Activated CD4-positive, alpha-beta T cell treated with anti-CD3 and anti-CD28 coated beads, Interleukin-2, amount 50 U/mL, for 24 hours (primary cell): Measurements from ENCODE around the gene POU2AF2.
"Not testable (repeated sequence)": the region's sequence is repeated elsewhere in the genome, so short reads cannot be mapped to it uniquely, and the experiment has no call there.

ENCODE experiments used
- DNase-seq, 2 donors: peaks; one replicate each; pipeline ENCODE4 v3.0.0-alpha.2; 2020; ENCODE audit warnings: low read depth in 1 of 2, low spot score in 1 of 2

Gene POU2AF2

DNA sequence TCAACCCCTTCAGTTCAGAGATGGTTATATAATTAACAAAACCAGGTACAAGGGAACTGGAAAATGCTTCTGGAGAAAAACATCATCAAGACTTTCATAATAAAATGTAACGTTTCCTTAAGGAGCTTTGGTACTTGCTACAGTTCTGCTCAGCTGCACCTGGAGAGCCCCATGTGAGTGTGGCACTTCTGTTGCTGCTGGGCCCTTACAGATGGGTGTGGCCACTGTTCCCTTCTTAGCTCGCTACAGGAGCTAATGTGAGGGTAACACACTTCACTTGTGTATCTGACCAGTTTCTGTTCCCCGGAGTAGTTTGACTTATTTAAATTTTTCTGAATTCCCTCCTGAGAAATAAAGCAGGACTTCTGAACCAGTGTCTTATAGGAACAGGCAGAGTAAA lies 56.8 kb downstream of the POU2AF2 start:
- no peak for DNase-seq

DNA sequence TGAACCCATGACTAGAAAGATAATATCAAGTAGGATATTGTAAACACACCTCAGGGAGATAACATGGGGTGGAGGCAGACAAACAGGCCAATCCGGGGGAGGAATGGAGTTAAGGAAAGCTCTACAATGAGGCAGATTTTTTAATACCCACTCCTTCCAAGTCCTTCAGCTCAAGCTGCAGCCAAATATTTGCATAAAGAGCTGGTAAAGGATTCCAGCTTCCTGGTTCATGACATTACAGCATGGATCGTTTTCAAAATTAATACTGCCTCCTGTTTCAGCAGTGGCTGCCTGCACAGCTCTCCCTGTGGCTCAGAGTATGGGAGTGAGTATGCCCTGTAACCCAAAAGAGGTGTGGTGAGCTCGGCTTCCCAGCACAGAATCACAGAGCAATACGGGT lies 57.9 kb downstream of the POU2AF2 start:
- no peak for DNase-seq

DNA sequence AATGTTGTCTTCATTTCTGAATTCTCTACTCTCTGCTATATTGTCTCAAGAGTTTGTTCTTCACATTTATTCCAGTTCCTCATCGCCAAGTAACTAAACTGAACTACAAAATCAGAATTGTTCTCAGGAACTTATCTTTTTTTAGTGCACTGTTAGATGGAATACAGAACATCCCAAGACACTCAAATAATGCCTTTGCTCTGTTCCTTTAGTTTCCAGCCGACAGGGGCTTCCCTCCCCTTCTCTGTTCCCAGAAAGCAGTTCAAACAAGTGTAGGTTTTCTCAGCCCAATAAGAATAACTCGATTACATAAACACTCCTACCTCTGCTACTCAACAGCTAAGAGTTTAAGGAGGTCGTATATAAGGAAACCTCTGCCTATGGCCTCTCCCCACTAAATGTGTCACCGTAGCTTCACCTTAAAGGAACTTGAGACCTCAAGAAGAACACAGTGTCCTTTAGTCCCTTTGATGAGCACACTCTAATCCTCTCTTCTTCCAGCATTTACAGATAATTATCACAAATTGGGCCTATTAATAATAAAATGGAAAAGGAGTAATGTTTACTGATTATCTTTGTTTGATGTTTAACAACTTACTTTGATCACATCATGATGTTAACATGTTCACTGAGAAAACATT lies 59.8 kb downstream of the POU2AF2 start:
- DNase-seq, result no peak

DNA sequence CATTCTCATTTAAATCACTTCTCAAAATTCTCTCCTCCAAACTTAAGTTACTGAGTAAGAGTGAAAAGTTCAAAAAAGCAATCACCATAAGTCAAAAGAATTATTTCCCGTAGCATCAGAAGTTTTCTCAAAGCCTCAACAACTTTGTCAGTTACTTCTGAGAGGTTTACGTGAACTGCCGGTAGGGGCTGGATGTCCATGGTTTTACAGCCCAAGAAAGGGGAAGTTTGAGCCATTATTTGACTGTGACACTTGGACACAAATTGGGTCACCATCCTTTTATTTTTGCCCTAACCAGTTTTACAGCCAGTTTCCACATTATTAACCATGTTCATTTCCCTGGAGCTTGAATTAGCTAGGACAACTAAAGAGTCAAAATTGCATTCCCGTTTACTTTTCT lies 60.4 kb downstream of the POU2AF2 start:
- no peak for DNase-seq

DNA sequence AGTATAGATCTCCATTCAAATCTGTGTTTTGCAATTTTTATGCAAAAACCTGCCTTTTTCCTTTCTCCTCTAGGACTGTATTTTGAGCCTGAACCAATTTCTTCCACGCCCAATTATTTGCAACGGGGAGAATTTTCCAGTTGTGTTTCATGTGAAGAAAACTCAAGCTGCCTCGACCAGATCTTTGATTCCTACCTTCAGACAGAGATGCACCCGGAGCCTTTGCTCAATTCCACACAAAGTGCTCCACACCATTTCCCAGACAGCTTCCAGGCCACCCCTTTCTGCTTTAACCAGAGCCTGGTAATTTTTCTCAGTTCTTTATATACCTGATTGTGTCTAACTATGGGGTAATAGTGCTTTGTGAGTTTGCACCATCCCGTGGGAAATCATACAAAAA lies 60.8 kb downstream of the POU2AF2 start:
- no peak for DNase-seq

DNA sequence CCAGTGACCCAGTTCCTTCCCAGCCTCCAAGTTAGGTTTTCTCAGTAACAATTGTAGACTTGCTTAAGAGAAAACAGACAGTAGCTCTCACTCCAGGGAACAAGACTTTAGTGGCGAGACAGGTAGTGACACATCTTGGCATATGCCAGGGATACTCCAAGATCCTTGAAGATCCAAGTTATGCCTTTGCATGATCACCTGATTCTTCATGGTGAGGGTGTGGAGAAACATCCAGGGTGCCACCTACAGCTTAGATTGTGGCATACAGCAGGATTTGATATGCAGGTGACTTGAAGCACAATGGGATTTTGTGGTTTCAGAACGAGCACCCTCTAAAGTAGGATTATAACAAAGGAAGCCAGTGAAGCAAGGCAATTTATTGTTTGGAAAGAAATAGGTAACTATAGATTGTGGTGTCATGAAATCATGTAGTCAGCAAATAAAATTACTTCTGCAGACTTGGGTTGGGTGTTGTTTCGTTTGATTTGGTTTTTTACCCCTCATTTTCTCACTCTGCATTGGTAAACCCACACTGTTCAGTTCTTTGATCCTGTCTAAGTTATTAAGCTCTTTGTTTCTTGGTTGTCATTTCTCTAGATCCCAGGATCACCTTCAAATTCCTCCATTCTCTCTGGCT lies 62.1 kb downstream of the POU2AF2 start:
- no peak for DNase-seq

DNA sequence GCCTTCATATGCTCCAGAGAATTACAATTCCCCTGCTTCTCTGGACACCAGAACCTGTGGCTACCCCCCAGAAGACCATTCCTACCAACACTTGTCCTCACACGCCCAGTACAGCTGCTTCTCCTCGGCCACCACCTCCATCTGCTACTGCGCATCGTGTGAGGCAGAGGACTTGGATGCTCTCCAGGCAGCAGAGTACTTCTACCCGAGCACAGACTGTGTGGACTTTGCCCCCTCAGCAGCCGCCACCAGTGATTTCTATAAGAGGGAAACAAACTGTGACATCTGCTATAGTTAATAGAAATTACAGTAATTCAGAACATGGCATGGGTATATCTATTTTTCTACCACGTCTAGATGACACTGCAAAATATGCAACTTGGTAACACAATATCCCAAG lies 62.6 kb downstream of the POU2AF2 start:
- DNase-seq, result no peak

DNA sequence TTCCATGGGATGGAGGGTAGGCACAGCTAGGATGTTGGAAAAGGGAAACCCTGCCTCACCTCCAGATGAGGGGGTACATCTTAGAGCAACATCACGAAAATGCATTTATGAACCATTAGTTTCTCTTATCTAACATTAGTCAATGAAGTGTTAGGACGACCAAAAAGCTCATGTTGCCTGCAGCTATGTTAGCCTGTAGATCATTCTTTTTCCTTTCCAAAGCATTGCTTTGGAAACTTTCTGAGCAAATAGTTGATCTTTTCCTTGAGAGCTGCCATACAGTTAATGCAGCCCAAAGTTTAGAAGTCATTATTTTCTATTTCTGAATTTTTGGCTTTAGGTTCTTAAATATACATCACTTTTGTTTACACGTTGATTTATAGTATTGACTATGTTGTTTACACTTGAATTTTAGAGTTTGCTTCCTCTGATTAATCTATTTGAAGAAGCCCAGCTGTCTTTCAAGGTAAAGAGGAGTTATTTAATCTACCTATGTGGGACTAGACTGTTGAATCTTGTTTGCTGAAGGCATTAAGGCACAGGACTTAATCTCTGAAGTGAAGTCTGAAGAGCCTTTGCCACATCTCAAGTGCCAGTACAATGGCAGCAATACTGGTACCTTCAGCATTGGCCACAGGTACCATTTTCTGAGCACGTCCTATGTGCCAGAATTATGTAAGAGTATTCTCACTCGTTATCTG lies 63.8 kb downstream of the POU2AF2 start:
- DNase-seq, result no peak

DNA sequence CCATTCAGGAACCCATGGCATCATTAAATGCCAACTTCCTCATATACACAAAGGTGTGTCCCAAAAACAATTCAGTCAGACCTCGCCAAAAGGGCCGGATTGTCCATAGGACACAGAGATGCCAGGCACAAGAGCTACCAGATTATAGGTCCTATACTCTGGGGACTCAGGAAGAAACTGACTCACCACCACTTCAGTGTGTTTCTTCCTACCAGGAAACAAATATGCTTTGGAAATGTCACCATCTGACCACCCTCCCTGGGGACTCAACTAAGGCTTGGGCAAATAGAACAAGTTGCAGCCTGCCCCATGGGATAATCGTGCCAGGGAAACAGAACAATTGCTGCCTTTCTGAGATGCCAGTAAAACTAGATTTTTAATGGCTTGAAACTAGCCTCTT lies 64.6 kb downstream of the POU2AF2 start:
- DNase-seq, result no peak

DNA sequence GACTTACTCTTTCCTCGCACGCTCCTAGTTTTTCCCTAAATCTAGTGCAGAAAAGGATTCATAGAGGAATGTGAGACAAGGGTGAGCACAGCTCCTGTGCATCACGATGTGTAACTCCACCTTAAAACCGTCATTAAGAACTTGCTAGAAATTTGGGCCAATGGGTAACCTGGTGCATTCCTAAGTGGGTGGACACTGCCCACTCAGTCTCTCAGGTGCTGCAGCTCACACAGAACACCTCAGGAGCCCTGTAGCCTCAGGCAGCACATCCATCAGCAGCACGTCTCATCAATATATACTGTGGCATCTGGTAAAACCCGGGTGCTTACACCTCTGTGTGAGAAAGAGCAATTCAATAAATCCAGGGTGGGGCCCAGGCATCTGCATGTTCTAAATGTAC lies 65.2 kb downstream of the POU2AF2 start:
- no peak for DNase-seq

DNA sequence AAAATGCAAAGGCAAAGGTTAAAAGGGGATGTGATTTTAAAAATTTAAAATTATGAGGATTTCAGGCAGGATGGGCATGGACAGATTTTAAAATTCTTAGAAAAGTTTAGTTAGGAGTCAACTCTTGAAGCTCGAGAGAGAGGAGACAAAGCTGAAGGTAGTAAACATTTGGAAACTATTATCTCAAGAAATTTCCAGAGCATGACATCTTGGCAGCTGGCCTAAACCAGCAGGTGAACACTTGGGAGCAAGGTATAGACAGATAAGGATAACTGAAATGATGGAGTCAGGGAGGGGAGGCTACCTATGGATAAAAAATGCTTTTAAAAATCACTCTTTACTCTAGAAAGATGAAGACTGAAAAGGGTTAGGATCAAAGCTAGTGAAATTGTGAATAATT lies 66.6 kb downstream of the POU2AF2 start:
- no peak for DNase-seq

DNA sequence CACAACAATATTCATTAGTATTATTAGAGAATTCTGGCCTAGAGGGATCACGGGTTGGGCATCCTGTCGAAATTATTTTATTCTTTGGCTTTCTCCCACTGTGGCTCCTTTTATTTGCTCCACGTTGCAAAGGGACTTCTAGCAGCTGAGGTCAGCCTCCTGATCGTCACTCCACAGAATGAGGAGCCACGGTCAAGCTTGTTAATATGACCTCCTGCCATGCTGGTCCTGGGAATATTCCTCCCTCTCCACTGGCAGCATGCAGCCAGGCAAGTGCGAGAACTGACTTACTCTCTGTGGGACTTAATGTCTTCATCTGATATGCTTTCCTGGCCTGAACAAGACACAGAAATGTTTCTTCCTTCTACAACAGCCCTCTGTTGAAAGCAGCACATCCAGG lies 73.8 kb downstream of the POU2AF2 start:
- DNase-seq, result no peak

DNA sequence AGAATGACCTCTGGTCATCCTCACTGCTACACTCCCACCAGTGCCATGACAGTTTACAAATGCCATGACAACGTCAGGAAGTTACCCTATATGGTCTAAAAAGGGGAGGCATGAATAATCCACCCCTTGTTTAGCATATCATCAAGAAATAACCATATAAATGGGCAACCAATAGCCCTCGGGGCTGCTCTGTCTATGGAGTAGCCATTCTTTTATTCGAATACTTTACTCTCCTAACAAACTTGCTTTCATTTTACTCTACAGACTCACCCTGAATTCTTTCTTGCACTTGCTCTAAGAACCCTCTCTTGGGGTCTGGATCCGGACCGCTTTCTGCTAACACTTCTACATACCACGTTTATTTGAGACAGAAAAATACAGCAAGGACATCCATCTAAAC lies 74.7 kb downstream of the POU2AF2 start:
- DNase-seq, result not testable (repeated sequence)

DNA sequence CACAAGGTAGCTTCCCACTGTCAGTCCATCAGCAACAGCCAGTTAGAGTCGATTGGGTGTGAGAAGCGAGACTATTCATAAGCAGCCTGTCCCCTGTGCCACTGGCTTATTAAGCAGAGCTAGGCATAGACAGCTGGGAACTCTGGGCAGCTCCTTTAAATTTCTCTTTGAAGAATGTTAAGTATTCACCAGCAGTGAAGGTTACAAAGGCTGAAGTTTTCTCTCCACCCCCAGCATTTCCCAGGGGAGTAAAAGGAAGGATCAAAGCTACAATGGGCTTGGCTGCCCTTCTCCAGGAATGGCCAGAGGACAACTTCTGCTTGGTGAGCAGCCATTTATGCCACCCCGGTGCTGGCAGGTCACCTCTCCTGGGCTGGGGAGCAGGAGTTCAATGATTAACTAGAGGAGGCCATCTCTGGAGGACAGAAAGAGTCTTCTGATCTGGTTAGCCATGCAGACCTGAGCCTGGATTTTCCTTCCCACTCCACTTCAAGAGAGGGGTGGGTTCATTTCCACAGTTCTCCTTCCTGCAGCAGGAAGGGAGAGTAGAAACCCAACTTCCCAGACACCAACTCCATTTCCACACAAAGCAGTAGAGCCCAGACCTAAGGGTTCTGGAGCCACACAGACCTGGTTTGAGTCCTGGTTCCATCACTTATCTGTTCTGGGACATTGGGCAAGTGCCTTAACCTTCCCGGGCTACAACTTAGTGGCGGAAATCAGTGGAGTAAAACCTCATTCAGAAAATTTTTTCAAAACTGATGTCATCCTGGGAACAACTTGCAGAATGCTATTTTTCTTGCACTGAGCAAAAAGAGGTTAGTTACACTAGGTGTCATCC lies 75.4 kb downstream of the POU2AF2 start:
- DNase-seq, result no peak

DNA sequence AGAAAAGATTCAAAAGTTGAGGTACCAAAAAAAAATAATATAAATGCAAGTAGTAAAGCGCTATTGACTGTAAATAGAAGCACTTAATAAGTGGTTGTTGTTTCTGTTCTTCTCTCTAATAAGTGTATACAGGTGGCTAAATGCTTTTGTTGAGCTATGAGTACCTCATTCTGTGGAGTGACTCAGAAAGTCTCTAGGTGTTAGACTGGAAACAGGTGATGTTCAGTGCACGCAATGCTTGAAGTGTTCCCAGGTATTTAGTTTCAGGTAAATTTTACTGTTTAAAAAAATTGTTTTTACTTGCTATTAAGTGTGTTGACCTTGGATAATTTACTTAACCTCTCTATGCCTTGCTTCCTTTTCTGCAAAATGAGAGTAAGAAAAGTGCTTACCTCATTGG lies 77.0 kb downstream of the POU2AF2 start:
- no peak for DNase-seq

DNA sequence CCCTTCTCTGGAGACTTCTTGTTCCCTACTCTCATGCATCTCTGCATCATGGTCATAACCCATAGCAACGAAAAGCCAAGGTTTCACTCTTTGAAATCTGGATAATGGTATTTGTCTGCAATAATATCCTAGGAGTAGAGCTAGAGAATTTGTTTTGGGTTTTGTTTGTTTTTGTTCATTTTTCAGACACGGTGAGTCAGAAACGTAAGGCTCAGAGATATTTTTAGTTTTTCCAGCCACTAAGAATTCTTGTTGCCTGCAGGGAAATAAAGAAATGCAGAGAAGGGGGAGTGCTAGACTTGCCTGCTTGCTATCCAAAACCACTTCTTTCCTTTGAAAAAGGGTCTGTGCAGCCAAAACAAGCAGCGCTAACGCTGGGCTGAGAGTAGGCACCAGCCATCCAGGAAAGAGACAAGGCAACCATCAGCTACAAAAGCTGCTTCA lies 78.8 kb downstream of the POU2AF2 start:
- no peak for DNase-seq

DNA sequence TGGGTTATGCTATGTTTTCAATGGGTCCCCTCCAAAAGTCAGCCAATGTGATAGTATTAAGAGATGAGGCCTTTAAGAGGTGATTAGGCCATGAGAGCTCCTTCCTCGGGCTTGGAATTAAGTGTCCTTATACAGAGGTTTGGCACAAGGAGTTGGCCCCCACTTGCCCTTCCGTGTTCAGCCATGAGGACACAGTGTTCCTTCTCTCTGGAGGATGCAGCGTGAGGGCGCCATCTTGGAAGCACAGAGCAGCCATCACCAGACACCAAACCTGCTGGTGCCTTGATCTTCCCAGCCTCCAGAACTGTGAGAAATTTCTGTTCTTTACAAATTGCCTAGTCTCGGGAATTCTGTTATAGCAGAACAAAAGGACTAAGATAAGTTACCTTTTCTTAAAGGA lies 79.7 kb downstream of the POU2AF2 start:
- DNase-seq, result no peak

DNA sequence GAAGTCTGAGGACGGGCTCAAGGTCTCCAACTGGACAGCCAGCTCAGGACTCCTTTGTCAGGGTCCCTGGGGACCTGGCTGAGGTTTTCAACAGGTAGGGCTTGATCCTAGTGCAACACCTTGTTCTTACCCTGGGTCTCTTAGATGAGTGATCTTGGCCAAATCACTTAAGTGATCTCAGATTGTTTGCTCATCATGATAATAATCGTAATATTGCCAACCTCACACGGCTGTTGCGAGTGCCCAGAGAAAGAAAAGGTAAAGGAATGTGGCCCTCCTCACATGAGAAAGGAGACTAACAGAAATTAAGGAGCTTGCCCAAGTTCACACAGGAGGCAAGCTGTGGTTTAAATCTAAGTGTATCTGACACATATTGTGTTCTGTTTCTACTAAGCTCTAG lies 81.3 kb downstream of the POU2AF2 start:
- no peak for DNase-seq

DNA sequence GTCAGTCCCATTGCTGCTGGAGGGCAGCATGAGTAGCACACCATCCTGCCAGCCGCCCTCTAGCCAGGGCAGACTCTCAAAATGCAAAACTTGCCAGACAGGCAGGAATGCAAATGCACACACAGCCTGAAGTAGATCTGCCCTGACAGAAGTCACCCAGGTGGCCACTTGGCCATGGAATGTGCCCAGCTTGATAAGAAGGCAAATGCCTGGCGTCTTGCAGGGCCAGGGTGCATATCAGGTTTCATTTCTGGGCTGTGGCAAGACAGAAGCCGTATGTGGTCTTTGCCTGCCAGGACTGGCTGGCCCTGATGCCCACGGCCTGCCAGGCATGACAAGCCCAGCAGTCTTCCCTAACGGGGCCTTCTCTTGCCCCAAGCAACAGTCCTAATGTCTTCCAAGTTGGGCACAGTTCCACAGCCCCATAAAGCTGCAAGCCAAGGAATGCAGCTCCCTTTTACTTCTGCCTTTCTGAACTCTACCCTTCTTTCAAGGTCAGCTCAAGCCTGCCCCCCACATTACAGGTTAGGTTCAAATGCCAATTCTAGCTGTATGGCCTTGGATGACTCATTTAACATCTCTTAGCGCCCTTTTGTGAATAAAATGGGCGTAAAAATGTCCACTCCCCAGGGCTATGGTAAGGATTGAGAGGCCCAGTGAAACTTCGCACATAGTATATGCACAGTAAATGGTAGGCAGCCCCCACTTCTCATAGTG lies 82.5 kb downstream of the POU2AF2 start:
- no peak for DNase-seq

DNA sequence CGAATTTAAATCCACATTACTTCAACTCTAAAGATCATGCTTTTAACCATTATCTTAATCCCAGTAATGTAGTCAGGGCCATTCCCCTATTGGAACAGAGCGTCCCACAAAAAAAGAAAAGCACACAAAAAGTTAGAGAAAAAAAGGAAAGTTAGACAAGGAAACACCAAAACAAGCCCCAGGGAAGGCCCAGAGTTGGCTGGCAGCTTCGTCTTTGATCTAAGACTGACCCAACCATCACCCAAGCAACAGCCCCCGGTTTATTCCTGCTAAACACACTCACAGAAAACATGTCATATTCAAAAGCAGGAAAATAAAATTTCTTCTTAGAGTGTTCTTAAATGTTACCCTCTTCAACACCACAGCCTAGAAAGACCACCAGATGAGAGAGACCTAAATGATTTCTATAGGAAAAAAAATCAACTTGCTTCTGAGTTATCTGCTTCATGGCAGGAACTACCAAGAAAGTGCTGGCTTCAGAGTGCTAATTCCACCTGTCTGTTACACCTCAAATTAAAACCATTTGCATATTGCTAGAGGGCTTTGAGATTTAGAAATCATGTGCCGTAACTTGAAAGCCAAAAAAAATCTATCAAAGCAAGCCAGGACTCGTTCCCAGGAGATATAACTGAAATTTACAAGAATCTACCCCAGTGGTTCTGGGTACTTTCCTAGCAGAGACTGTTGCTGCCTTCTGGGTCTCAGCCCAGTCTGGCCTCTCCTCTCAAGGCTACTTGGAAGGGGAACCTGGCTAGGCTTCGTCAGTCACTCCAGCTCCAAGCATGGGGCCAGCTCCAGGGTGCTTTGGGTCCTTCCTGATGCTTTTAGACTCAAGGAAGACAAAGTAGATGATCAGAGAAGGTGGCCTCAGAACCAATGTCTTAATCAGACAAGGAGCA lies 84.0 kb downstream of the POU2AF2 start:
- DNase-seq, result no peak
